ENCODE measurements around the gene OMP. TPM values are rescaled to one million over a fixed set of nuclear protein-coding genes. Genes with fewer than 3 reads are reported as not detected.

The OMP gene
- total RNA-seq, 1 donor from 2014 or later, result not detected

DNA sequence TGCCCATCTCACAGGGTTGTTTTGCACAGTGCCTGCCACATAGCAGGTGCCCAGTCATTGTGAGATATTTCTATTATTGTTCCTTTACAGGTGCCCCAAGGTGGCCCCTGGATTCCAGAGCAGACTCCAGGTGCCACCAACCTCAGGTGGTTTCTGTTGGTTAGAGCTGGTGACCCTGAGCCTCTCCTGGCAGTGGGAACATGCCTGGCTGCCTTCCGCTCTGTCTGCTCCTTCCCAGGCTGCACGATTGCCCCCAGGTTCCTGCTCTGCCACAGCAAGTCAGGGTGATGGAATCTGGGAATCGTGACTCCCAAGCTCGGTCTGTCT, 12.6 kb upstream of the OMP start:
- peak overlapping the region; percentile 83 for H3K27ac Mint-ChIP-seq (ENCODE audit: unreplicated experiment)
- no peak overlapping the region for H3K4me3 Mint-ChIP-seq
- peaks cover 19% of the 10 kb centered on the region for H3K4me1 Mint-ChIP-seq
- no peaks in the 10 kb centered on the region for H3K27me3 Mint-ChIP-seq (ENCODE audit: low read depth)
- no peak for DNase-seq (ENCODE audit: low read depth, low spot score)
- no peaks in the 10 kb centered on the region for H3K9me3 Mint-ChIP-seq
- no peaks in the 10 kb centered on the region for H3K36me3 Mint-ChIP-seq (ENCODE audit: low read depth)
- TF ChIP-seq, protein P1, sequence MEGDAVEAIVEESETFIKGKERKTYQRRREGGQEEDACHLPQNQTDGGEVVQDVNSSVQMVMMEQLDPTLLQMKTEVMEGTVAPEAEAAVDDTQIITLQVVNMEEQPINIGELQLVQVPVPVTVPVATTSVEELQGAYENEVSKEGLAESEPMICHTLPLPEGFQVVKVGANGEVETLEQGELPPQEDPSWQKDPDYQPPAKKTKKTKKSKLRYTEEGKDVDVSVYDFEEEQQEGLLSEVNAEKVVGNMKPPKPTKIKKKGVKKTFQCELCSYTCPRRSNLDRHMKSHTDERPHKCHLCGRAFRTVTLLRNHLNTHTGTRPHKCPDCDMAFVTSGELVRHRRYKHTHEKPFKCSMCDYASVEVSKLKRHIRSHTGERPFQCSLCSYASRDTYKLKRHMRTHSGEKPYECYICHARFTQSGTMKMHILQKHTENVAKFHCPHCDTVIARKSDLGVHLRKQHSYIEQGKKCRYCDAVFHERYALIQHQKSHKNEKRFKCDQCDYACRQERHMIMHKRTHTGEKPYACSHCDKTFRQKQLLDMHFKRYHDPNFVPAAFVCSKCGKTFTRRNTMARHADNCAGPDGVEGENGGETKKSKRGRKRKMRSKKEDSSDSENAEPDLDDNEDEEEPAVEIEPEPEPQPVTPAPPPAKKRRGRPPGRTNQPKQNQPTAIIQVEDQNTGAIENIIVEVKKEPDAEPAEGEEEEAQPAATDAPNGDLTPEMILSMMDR (conservative IDR thresholded peaks at IDR 0.05), result no peak

DNA sequence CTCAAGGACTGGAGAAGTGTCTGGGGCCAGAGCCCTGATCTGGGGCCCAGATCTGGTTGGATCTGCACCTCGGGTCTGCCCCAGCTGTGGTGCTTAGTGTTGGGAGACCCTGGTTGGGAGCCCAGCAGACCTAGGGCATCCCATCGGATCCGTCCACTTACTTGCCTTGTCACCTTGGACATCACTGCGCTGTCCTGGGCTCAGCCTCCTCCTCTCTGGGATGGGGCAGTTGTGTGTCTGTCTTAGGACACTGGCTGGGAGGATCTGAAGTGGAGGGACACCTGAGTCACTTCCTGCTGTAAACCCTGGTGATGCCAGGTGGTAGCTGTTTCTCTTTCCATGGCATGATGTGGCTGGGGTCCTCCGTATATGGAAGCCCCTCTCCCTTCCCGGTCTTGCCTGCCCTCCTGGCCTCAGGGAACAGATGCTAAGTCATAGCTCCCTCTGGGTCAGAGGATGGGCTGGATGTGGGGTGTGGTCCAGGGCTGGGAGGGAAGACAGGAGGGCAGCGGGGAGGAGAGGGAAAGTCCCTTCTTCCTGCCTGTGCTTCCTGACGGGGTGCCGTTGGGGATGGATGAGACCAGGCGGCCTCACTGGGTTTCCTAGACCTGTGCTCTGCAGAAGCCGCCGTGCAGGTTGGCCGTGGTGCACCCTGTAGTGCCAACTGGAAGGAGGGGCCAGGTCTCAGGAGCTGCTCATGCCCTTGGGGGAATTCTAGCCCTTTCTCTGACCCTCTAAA, 12.1 kb upstream of the OMP start:
- no peak overlapping the region for H3K4me3 Mint-ChIP-seq
- no peaks in the 10 kb centered on the region for H3K27me3 Mint-ChIP-seq (ENCODE audit: low read depth)
- peak overlapping the region; percentile 83 for H3K27ac Mint-ChIP-seq (ENCODE audit: unreplicated experiment)
- H3K4me1 Mint-ChIP-seq, result peaks cover 19% of the 10 kb centered on the region
- no peaks in the 10 kb centered on the region for H3K9me3 Mint-ChIP-seq
- TF ChIP-seq, protein P1 (conservative IDR thresholded peaks at IDR 0.05), result no peak
- no peak for DNase-seq (ENCODE audit: low read depth, low spot score)
- H3K36me3 Mint-ChIP-seq (ENCODE audit: low read depth), result no peaks in the 10 kb centered on the region

DNA sequence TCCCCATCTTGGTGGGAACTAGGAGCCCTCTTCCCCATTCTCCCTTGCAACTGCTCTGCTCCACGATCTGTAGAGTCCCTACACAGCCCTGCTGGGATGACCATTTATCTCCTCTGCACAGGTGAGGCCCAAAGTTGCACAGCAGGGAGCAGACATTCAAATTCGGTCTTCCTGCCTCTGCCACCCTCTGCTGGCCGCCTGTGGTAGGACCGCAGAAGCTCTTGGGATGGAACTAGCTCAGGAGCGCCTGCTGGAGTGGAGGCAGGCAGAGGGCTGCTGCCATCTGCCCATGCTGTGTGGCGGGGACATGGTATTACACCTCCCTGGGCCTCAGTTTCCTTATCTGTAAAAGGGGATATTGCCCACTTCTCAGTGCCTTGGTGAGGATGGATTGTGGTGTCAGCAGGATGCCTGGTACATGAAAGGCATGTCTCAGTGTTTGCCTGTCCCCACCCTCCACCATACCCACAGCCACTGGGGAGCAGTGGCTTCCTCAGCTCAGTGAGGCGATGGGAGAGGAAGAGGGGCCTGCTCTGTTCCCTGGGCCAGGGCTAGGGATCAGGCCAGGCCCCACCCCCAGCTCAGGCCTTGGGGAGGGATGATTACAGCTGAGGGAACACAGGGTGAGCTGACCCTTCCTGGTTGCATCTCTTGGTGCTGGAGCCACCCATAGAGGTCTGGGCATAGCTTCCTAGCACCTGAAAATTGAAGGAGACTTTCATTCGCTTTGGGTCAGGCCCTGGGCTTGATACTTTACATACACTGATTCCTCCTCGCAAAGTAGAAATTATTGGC, 11.3 kb upstream of the OMP start:
- H3K9me3 Mint-ChIP-seq, result no peaks in the 10 kb centered on the region
- DNase-seq (ENCODE audit: low read depth, low spot score), result peak; percentile 71
- TF ChIP-seq, protein P1 (conservative IDR thresholded peaks at IDR 0.05), result peak; percentile 92
- peaks cover 11% of the 10 kb centered on the region for H3K4me1 Mint-ChIP-seq
- no peak overlapping the region for H3K27ac Mint-ChIP-seq (ENCODE audit: unreplicated experiment)
- no peaks in the 10 kb centered on the region for H3K36me3 Mint-ChIP-seq (ENCODE audit: low read depth)
- H3K4me3 Mint-ChIP-seq, result no peak overlapping the region
- H3K27me3 Mint-ChIP-seq (ENCODE audit: low read depth), result no peaks in the 10 kb centered on the region

DNA sequence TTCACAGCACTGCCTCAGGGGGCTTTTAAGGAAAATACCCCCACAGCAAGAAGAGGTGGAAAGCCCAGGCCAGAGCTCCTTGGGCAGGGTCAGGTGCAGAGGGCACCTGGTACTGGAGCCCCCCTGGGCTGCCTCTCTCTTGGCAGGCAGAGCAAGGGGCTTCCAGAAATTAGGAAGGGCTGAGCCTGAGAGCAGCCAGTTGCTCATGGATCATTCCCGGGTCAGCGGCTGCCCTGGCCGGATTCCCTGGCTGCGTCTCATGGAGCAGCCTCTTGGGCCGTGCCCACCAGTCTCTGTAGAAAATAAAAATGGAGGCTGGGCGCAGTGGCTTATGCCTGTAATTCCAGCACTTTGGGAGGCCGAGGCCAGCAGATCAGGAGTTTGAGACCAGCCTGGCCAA, 10.3 kb upstream of the OMP start:
- no peak for DNase-seq (ENCODE audit: low read depth, low spot score)
- Mint-ChIP-seq H3K9me3 (no peaks in the 10 kb centered on the region), H3K36me3 (ENCODE audit: low read depth) (no peaks in the 10 kb centered on the region), H3K27me3 (ENCODE audit: low read depth) (no peaks in the 10 kb centered on the region), H3K4me3 (no peak overlapping the region), H3K4me1 (peaks cover 4% of the 10 kb centered on the region), H3K27ac (ENCODE audit: unreplicated experiment) (no peak overlapping the region)
- TF ChIP-seq, protein P1 (conservative IDR thresholded peaks at IDR 0.05), result no peak

DNA sequence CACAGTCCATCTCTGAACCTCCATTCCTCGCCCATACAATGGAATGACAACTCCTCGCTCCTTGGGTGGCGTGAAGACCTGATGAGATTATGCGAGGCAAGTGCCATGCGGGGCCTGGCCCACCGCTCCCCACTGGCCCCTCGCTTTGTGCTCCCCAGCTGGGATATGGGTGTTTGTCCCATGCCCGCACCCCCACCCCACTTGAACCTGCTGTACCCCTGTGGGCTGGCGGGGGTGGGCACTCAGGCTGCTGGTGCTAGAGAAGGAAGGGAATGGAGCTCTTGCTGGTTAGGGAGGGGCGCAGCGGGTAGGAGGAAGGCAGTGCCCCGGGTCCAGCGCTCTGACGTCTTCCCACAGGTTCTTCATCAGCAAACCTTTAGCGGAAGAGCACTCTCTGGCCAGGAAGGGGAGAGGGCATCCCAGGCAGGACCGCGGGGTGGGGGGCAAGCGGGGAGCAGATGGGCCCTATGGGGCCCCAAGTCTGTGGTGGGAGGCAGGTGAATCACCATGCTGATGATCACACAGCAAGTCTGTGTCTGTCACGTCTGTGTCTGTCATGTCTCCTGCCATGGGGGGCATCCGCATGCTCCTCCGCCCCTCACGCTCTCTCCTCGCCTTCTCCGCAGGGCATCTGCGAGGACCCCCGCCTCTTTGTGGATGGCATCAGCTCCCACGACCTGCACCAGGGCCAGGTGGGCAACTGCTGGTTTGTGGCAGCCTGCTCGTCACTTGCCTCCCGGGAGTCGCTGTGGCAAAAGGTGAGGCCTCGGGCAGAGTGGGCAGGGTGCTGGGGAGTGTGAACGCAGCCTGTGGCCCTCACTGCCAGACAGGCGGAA, 9.4 kb upstream of the OMP start:
- DNase-seq (ENCODE audit: low read depth, low spot score), result no peak
- no peaks in the 10 kb centered on the region for H3K9me3 Mint-ChIP-seq
- H3K36me3 Mint-ChIP-seq (ENCODE audit: low read depth), result no peaks in the 10 kb centered on the region
- TF ChIP-seq, protein P1 (conservative IDR thresholded peaks at IDR 0.05), result no peak
- peaks cover 4% of the 10 kb centered on the region for H3K4me1 Mint-ChIP-seq
- H3K4me3 Mint-ChIP-seq, result no peak overlapping the region
- H3K27ac Mint-ChIP-seq (ENCODE audit: unreplicated experiment), result no peak overlapping the region
- H3K27me3 Mint-ChIP-seq (ENCODE audit: low read depth), result no peaks in the 10 kb centered on the region
